SK-N-SH (cell line): Measurements from ENCODE around the gene KIF1A. TPM values are rescaled to one million over a fixed set of nuclear protein-coding genes. Genes with fewer than 3 reads are reported as not detected.

ENCODE experiments used
- CTCF ChIA-PET: fragments of 300-600, 350-600 bp; formaldehyde crosslinking; extraction: SDS; loops from one replicate; lab custom pipeline; 2021; lab: Yijun Ruan, JAX
- POLR2A ChIA-PET: fragments of 350-600 bp; sonication (Branson Sonifier 250); formaldehyde crosslinking; extraction: SDS; loops from one replicate; lab custom pipeline; 2020; ENCODE audit warnings: antibody characterized with exemption, inconsistent platforms; lab: Yijun Ruan, JAX
- DNase-seq: peaks from one replicate; pipeline ENCODE4 v3.0.0; 2012
- H2AFZ ChIP-seq: fragments of 200-600 bp; sonication (generic); 2 replicates; pipeline ENCODE4 v1.8.1; 2016; ENCODE audit warnings: antibody characterized with exemption, mild to moderate bottlenecking, low read depth
- H3F3A ChIP-seq: fragments of 200-600 bp; sonication (generic); replicated peaks from 2 replicates; pipeline ENCODE3; 2016; ENCODE audit warnings: antibody characterized with exemption, mild to moderate bottlenecking; ENCODE audit not compliant: insufficient read depth
- H3K27ac ChIP-seq, 2 experiments: fragments of 200-500 bp in 1 of 2; fragments of 200-600 bp in 1 of 2; sonication (Bioruptor generic) in 1 of 2; sonication (generic), shearing (Covaris generic) in 1 of 2; 2 replicates each; pipeline versions ENCODE4 v1.5.1 to v1.6.1; 2014 to 2016; ENCODE audit warnings: low read depth in 2 of 2, inconsistent platforms in 1 of 2, low read length in 1 of 2, mild to moderate bottlenecking in 1 of 2, mixed read lengths in 1 of 2
- H3K27me3 ChIP-seq: fragments of 200-600 bp; sonication (generic), shearing (Covaris generic); 2 replicates; pipeline ENCODE4 v1.6.1; 2016; ENCODE audit warnings: mixed run types; ENCODE audit not compliant: insufficient read depth
- H3K36me3 ChIP-seq, 2 experiments: fragments of 200-500 bp in 1 of 2; fragments of 200-600 bp in 1 of 2; sonication (Bioruptor generic) in 1 of 2; sonication (generic) in 1 of 2; replicated peaks in 1 of 2; 2 replicates each; pipeline versions ENCODE3 to v1.5.1; 2014 to 2016; ENCODE audit warnings: low read length in 1 of 2, mild to moderate bottlenecking in 1 of 2; ENCODE audit not compliant: insufficient read depth in 2 of 2, control insufficient read depth in 1 of 2
- H3K4me1 ChIP-seq, 2 experiments: fragments of 200-500 bp in 1 of 2; fragments of 200-600 bp in 1 of 2; sonication (Bioruptor generic) in 1 of 2; sonication (generic), shearing (Covaris generic) in 1 of 2; 2 replicates each; pipeline versions ENCODE4 v1.5.1 to v1.6.1; 2014 to 2016; ENCODE audit warnings: low read depth in 1 of 2, low read length in 1 of 2, mixed run types in 1 of 2; ENCODE audit not compliant: insufficient read depth in 2 of 2, control insufficient read depth in 1 of 2
- H3K4me2 ChIP-seq: fragments of 200-600 bp; sonication (generic), shearing (Covaris generic); 2 replicates; pipeline ENCODE4 v1.6.1; 2017; ENCODE audit warnings: mixed run types
- H3K4me3 ChIP-seq, 2 experiments: fragments of 200-500 bp in 1 of 2; fragments of 200-600 bp in 1 of 2; sonication (Bioruptor generic) in 1 of 2; sonication (generic), shearing (Covaris generic) in 1 of 2; 2 replicates each; pipeline versions ENCODE4 v1.5.1 to v1.8.1; 2014 to 2016; ENCODE audit warnings: low read depth in 2 of 2, inconsistent platforms in 1 of 2, low read length in 1 of 2, mild to moderate bottlenecking in 1 of 2, mixed read lengths in 1 of 2, moderate library complexity in 1 of 2
- H3K79me2 ChIP-seq: fragments of 200-600 bp; sonication (generic); 2 replicates; pipeline ENCODE4 v1.8.1; 2017; ENCODE audit warnings: mild to moderate bottlenecking; ENCODE audit not compliant: insufficient read depth
- H3K9ac ChIP-seq: fragments of 200-600 bp; sonication (generic); 2 replicates; pipeline ENCODE4 v1.6.1; 2017; ENCODE audit warnings: mixed run types
- H3K9me2 ChIP-seq: fragments of 200-600 bp; sonication (generic); 2 replicates; pipeline ENCODE4 v1.6.1; 2017; ENCODE audit warnings: mixed run types
- H3K9me3 ChIP-seq: fragments of 200-600 bp; sonication (generic); 2 replicates; pipeline ENCODE4 v1.6.1; 2017; ENCODE audit warnings: mixed run types, mild to moderate bottlenecking, moderate library complexity
- H4K20me1 ChIP-seq: fragments of 200-600 bp; sonication (generic); 2 replicates; pipeline ENCODE4 v1.6.1; 2017; ENCODE audit warnings: mild to moderate bottlenecking, mixed run types; ENCODE audit not compliant: insufficient read depth
- FOSL2 ChIP-seq: IDR thresholded peaks from 2 replicates; pipeline ENCODE4 v1.4.0; 2012; ENCODE audit warnings: low read depth, mild to moderate bottlenecking, moderate library complexity, borderline replicate concordance
- FOXJ3 ChIP-seq: sonication (generic); formaldehyde crosslinking; IDR thresholded peaks from 2 replicates; pipeline ENCODE4 v1.5.1; 2020; ENCODE audit warnings: mild to moderate bottlenecking, missing genetic modification reagents
- GABPA ChIP-seq: IDR thresholded peaks from 2 replicates; pipeline ENCODE4 v1.4.0; 2012; ENCODE audit warnings: low read depth, mild to moderate bottlenecking
- IRF3 ChIP-seq: fragments of 150-350 bp; IDR thresholded peaks from 2 replicates; pipeline ENCODE4 v1.6.1; 2016; ENCODE audit warnings: mild to moderate bottlenecking, low read depth, low read length
- JUND ChIP-seq: IDR thresholded peaks from 2 replicates; pipeline ENCODE4 v1.4.0; 2012
- POLR2AphosphoS5 ChIP-seq: IDR thresholded peaks from 2 replicates; pipeline ENCODE4 v1.6.1; 2012; ENCODE audit warnings: low read depth, low read length
- RFX5 ChIP-seq: IDR thresholded peaks from 2 replicates; pipeline ENCODE4 v1.6.1; 2012; ENCODE audit warnings: mild to moderate bottlenecking, improper control_type of control experiment, low read length
- RXRA ChIP-seq: IDR thresholded peaks from 2 replicates; pipeline ENCODE4 v1.4.0; 2012; ENCODE audit warnings: low read depth, mild to moderate bottlenecking, borderline replicate concordance
- SIN3A ChIP-seq: IDR thresholded peaks from 2 replicates; pipeline ENCODE4 v1.6.1; 2012; ENCODE audit warnings: low read depth, mild to moderate bottlenecking, low read length, moderate library complexity, borderline replicate concordance
- TAF1 ChIP-seq: IDR thresholded peaks from 2 replicates; pipeline ENCODE4 v1.6.1; 2012; ENCODE audit warnings: low read depth, mild to moderate bottlenecking, low read length, moderate library complexity, borderline replicate concordance
- ZBTB33 ChIP-seq: IDR thresholded peaks from 2 replicates; pipeline ENCODE4 v1.4.0; 2012; ENCODE audit warnings: low read depth, borderline replicate concordance
- WGBS: methylation state at CpG from one replicate; pipeline ENCODE4 v1.1.6; 2017; ENCODE audit warnings: low lambda C conversion rate; 5-methylcytosine and 5-hydroxymethylcytosine counted together
- polyA plus RNA-seq, 3 experiments: library from polyadenylated mRNA; depleted of rRNA; stranded (reverse); fragments of >200 nt; gene quantifications; 2 replicates each; pipeline ENCODE4 v1.2.3, GENCODE V29; 2012
- TF ChIP-seq, protein P1 (sequence below): IDR thresholded peaks from 2 replicates; pipeline ENCODE4 v1.6.1; 2012; ENCODE audit warnings: mild to moderate bottlenecking, low read depth, low read length, moderate library complexity
- TF ChIP-seq, protein P2 (sequence below): IDR thresholded peaks from 2 replicates; pipeline ENCODE4 v1.4.0; 2012; ENCODE audit warnings: low read depth, borderline replicate concordance
- TF ChIP-seq, protein P3 (sequence below): fragments of 200-600 bp; sonication (generic); IDR thresholded peaks from 2 replicates; pipeline ENCODE4 v1.6.1; 2017; ENCODE audit warnings: antibody characterized with exemption, mild to moderate bottlenecking, moderate library complexity

Gene KIF1A
- polyA plus RNA-seq, 1 of the 3 experiments (the other 2 are of a cell fraction): 0.21 TPM

GRCh38 chr2:240767341-240767740 is 52.7 kb downstream of the KIF1A start (continued):
- no peak for TF ChIP-seq ZBTB33
- no peak for TF ChIP-seq GABPA
- no peak for TF ChIP-seq SIN3A
- TF ChIP-seq RXRA: no peak

DNA sequence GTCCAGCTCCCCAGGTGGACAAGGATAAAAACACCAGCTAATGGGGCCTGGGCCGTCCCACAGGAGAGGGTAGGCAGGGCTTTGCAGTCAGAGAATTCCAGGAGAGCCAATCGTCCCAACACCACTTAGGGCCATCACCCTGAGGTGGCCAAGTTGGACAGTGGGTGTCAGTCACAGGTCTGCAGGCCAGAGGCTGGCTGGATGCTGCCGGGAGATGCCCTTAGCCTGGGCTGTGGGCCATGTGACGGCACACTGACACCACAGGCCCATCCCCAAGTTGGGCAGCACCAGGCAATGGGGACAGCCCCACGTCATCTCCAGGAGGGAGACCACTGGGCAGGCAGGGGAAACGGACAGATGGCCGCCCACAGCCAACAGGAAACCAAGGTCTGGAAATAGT is 53.9 kb downstream of the KIF1A start:
- no peak for DNase-seq

DNA sequence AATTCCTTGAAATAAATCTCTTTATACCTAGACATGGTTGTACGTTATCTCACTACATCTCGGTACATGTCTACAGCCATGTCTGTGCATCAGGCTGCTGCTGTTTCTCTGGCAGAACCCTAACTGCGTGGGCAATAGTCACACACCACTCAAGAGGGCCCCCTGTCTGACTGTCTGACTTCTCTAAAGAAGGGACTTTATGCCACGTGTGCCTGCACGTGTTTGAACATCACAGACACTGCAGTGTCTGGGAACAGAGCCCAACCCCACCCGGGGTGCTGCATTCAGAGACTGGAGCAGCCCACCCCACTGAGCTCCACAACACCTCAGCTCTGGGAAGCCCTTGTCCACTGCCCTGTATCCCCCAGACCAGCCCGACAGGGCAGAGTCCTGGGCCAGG is 55.0 kb downstream of the KIF1A start:
- 34% methylated on average over 5 of the region's 7 CpGs for WGBS
- Histone ChIP-seq H3K9me3 (no peaks in the 10 kb centered on the region), H2AFZ (no peak overlapping the region), H3K27me3 (no peaks in the 10 kb centered on the region), H3K4me2 (no peak overlapping the region), H3K4me1 (no peaks in the 10 kb centered on the region; a peak in 1 of 4 replicates), H3F3A (no peaks in the 10 kb centered on the region), H3K79me2 (no peaks in the 10 kb centered on the region), H3K27ac (no peak overlapping the region), H3K4me3 (no peak overlapping the region), H3K9ac (no peak overlapping the region), H3K36me3 (no peaks in the 10 kb centered on the region), H3K9me2 (no peaks in the 10 kb centered on the region), H4K20me1 (no peaks in the 10 kb centered on the region)
- CTCF ChIA-PET: interaction anchor here (1.5 kb wide), 1 partner anchor 76 kb away, joined by 6 read pairs; no protein-coding TSS in a partner anchor
- no peak for DNase-seq
- POLR2A ChIA-PET: no interaction called here
- TF ChIP-seq RFX5 (no peak), IRF3 (no peak), FOXJ3 (no peak), GABPA (no peak), JUND (no peak), TAF1 (no peak), SIN3A (no peak), POLR2AphosphoS5 (no peak)
- TF ChIP-seq, protein P1, sequence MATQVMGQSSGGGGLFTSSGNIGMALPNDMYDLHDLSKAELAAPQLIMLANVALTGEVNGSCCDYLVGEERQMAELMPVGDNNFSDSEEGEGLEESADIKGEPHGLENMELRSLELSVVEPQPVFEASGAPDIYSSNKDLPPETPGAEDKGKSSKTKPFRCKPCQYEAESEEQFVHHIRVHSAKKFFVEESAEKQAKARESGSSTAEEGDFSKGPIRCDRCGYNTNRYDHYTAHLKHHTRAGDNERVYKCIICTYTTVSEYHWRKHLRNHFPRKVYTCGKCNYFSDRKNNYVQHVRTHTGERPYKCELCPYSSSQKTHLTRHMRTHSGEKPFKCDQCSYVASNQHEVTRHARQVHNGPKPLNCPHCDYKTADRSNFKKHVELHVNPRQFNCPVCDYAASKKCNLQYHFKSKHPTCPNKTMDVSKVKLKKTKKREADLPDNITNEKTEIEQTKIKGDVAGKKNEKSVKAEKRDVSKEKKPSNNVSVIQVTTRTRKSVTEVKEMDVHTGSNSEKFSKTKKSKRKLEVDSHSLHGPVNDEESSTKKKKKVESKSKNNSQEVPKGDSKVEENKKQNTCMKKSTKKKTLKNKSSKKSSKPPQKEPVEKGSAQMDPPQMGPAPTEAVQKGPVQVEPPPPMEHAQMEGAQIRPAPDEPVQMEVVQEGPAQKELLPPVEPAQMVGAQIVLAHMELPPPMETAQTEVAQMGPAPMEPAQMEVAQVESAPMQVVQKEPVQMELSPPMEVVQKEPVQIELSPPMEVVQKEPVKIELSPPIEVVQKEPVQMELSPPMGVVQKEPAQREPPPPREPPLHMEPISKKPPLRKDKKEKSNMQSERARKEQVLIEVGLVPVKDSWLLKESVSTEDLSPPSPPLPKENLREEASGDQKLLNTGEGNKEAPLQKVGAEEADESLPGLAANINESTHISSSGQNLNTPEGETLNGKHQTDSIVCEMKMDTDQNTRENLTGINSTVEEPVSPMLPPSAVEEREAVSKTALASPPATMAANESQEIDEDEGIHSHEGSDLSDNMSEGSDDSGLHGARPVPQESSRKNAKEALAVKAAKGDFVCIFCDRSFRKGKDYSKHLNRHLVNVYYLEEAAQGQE: no peak
- TF ChIP-seq, protein P2, sequence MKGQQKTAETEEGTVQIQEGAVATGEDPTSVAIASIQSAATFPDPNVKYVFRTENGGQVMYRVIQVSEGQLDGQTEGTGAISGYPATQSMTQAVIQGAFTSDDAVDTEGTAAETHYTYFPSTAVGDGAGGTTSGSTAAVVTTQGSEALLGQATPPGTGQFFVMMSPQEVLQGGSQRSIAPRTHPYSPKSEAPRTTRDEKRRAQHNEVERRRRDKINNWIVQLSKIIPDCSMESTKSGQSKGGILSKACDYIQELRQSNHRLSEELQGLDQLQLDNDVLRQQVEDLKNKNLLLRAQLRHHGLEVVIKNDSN: no peak
- TF ChIP-seq, protein P3, sequence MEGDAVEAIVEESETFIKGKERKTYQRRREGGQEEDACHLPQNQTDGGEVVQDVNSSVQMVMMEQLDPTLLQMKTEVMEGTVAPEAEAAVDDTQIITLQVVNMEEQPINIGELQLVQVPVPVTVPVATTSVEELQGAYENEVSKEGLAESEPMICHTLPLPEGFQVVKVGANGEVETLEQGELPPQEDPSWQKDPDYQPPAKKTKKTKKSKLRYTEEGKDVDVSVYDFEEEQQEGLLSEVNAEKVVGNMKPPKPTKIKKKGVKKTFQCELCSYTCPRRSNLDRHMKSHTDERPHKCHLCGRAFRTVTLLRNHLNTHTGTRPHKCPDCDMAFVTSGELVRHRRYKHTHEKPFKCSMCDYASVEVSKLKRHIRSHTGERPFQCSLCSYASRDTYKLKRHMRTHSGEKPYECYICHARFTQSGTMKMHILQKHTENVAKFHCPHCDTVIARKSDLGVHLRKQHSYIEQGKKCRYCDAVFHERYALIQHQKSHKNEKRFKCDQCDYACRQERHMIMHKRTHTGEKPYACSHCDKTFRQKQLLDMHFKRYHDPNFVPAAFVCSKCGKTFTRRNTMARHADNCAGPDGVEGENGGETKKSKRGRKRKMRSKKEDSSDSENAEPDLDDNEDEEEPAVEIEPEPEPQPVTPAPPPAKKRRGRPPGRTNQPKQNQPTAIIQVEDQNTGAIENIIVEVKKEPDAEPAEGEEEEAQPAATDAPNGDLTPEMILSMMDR: no peak

More for the DNA sequence above, 53.9 kb downstream of the KIF1A start:
- H4K20me1 ChIP-seq: no peaks in the 10 kb centered on the region
- H2AFZ ChIP-seq: no peak overlapping the region
- H3F3A ChIP-seq: no peaks in the 10 kb centered on the region
- H3K9me2 ChIP-seq: no peaks in the 10 kb centered on the region
- no peak overlapping the region for H3K27ac ChIP-seq
- TF ChIP-seq POLR2AphosphoS5 (no peak), FOSL2 (no peak)
- no peak overlapping the region for H3K4me2 ChIP-seq
- ChIA-PET CTCF (interaction anchor here (1.5 kb wide), 1 partner anchor 75 kb away, joined by 6 read pairs; no protein-coding TSS in a partner anchor), POLR2A (no interaction called here)
- H3K79me2 ChIP-seq: no peaks in the 10 kb centered on the region
- H3K27me3 ChIP-seq: no peaks in the 10 kb centered on the region
- H3K36me3 ChIP-seq: no peaks in the 10 kb centered on the region
- WGBS: 14% methylated on average over 1 of the region's 7 CpGs
- H3K4me1 ChIP-seq: no peaks in the 10 kb centered on the region; a peak in 1 of 4 replicates
- no peak overlapping the region for H3K9ac ChIP-seq
- no peaks in the 10 kb centered on the region for H3K9me3 ChIP-seq
- H3K4me3 ChIP-seq: no peak overlapping the region
